Lung (tissue), 12 donors: Measurements from ENCODE around the gene VASN. TPM values are rescaled to one million over a fixed set of nuclear protein-coding genes. Genes with fewer than 3 reads are reported as not detected.

ENCODE experiments used
- ATAC-seq: fragments of 200-7000 bp; cut with Tn5 transposase; one replicate; pipeline ENCODE4 v1.9.1; 2020; ENCODE audit warnings: moderate number of reproducible peaks; ENCODE audit not compliant: insufficient read depth, low FRiP score
- DNase-seq, 3 donors: peaks; one replicate each; pipeline ENCODE4 v3.0.0-alpha.2; 2013 to 2017
- H3K27ac ChIP-seq, 2 donors: one replicate each; pipeline ENCODE4 v1.5.1; 2013; ENCODE audit warnings: mild to moderate bottlenecking in 2 of 2, moderate library complexity in 2 of 2, control low read depth in 1 of 2, inconsistent platforms in 1 of 2, low read depth in 1 of 2, low read length in 1 of 2
- H3K27me3 ChIP-seq, 3 donors: one replicate each; pipeline ENCODE4 v1.5.1; 2013; ENCODE audit warnings: low read length in 2 of 3; ENCODE audit not compliant: control insufficient read depth in 3 of 3, insufficient read depth in 3 of 3
- H3K36me3 ChIP-seq, 4 donors: one replicate each; pipeline ENCODE4 v1.5.1; 2013; ENCODE audit warnings: low read length in 4 of 4, mild to moderate bottlenecking in 1 of 4, moderate library complexity in 1 of 4; ENCODE audit not compliant: control insufficient read depth in 4 of 4, insufficient read depth in 4 of 4
- H3K4me1 ChIP-seq, 5 donors: one replicate each; pipeline ENCODE4 v1.5.1; 2013; ENCODE audit warnings: low read length in 5 of 5, mild to moderate bottlenecking in 2 of 5, moderate library complexity in 1 of 5; ENCODE audit not compliant: control insufficient read depth in 5 of 5, insufficient read depth in 5 of 5
- H3K4me3 ChIP-seq: one replicate; pipeline ENCODE4 v1.5.1; 2013; ENCODE audit warnings: mild to moderate bottlenecking, control low read depth, moderate library complexity
- H3K9ac ChIP-seq, 2 donors: one replicate each; pipeline ENCODE4 v1.5.1; 2013; ENCODE audit warnings: low read length in 2 of 2, control low read depth in 1 of 2; ENCODE audit not compliant: insufficient read depth in 1 of 2
- H3K9me3 ChIP-seq, 4 donors: one replicate each; pipeline ENCODE4 v1.5.1; 2013; ENCODE audit warnings: low read length in 3 of 4, mild to moderate bottlenecking in 1 of 4, moderate library complexity in 1 of 4; ENCODE audit not compliant: control insufficient read depth in 4 of 4, insufficient read depth in 3 of 4
- WGBS, 2 donors: extraction: QIAGEN DNeasy Blood & Tissue Kit; methylation state at CpG; one replicate each; pipeline ENCODE4 v1.1.7; 2013; 5-methylcytosine and 5-hydroxymethylcytosine counted together
- polyA plus RNA-seq, 2 donors: library from polyadenylated mRNA; stranded (reverse); fragments of 200-250 nt; gene quantifications; one replicate each; pipeline ENCODE4 v1.2.1, GENCODE V29; 2013
- total RNA-seq, 2 donors: library from RNA; depleted of rRNA in 1 of 2; stranded (reverse); fragments of >200 nt in 1 of 2; gene quantifications; one replicate each; pipeline ENCODE4 v1.2.1, GENCODE V29; 2014 to 2021
- TF ChIP-seq, protein P1 (sequence below): IDR thresholded peaks from 2 replicates; pipeline ENCODE4 v1.5.1; 2012; ENCODE audit warnings: mild to moderate bottlenecking; ENCODE audit errors: control extremely low read depth, extremely low read depth
- donor health status: control.
- donor health status: control.
- donor health status: Bipolar disorder and iron deficiency.
- donor health status: healthy.
- donor health status: DM: yes; HTN: yes; CAD: no.

VASN gene
- total and polyA plus RNA-seq, 4 donors: 18.8 to 42.9 (median 31.3) TPM

DNA sequence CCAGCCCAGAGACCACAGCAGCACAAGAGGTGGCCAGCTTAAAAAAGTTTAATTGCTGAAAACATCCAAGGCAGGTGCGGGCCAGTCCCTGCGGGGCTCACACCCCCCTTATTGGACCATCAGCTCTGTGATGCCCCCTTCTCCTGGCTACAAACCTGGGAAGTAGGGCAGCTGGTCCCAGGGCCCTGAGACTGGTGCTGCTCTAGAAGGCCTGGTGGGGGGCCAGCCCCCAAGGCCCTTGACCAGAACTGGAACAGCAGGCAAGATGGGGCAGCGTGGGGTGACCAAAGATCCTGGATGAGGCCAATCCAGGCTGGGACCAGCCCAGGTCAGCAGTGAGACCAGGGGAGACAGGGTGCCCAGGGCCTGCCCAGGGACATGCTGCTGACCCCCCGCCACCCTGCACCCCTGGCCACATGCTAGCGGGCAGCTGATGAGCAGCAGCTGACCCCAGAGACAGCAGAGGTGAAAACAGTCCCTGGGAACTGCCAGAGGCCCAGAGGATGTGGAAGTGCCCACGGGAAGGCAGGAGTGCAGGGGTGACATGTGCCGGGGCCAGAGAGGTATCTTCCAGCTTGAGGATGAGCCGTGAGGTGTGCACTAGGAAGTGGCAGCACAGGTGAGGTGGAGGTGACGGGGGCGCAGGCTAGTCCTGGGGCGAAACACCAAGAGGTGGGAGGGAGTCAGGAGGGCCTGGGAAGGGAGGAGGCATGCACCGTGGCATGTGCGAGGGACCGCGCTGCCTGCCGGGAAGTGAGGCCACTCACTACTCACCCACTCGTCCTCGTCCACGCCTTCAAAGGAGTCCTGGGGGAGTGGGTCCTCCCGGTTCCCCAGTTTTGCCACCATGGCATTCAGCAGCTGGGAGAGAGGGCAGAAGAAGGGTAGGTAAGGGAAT lies 16.9 kb upstream of the VASN start:
- WGBS, 2 donors: 94 to 95% methylated on average over 20 of the region's 20 CpGs

DNA sequence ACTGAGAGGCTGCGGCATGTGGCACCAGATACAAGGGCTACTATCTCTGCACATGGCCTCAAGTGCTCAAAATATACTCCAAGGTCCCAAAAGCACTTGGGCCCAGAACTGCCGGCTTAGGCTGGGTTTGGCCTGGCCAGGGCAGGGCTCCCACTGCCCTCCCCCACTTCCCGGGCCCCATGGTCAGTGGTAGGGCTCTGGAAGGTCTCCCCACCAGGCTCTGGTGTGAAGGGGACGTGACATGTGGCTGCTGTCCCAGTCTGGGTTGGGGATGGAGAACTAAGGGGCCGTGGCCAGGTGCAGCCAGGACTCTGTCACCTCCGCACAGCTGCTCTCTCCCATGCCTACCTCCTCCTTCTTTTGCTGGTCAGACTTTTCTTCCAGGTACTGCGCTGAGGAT lies 14.8 kb upstream of the VASN start:
- Histone ChIP-seq H3K36me3 (peaks cover 0 to 41% (median 1%) of the 10 kb centered on the region in 4 donors), H3K27ac (no peak overlapping the region), H3K4me1 (no peaks in the 10 kb centered on the region), H3K9ac (no peak overlapping the region), H3K9me3 (no peaks in the 10 kb centered on the region), H3K4me3 (no peak overlapping the region), H3K27me3 (no peaks in the 10 kb centered on the region)
- DNase-seq (no peak), ATAC-seq (no peak)
- WGBS, 2 donors: 92 to 96% methylated on average over 7 of the region's 7 CpGs
- TF ChIP-seq, protein P1, sequence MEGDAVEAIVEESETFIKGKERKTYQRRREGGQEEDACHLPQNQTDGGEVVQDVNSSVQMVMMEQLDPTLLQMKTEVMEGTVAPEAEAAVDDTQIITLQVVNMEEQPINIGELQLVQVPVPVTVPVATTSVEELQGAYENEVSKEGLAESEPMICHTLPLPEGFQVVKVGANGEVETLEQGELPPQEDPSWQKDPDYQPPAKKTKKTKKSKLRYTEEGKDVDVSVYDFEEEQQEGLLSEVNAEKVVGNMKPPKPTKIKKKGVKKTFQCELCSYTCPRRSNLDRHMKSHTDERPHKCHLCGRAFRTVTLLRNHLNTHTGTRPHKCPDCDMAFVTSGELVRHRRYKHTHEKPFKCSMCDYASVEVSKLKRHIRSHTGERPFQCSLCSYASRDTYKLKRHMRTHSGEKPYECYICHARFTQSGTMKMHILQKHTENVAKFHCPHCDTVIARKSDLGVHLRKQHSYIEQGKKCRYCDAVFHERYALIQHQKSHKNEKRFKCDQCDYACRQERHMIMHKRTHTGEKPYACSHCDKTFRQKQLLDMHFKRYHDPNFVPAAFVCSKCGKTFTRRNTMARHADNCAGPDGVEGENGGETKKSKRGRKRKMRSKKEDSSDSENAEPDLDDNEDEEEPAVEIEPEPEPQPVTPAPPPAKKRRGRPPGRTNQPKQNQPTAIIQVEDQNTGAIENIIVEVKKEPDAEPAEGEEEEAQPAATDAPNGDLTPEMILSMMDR: no peak

More for the DNA sequence above, 16.9 kb upstream of the VASN start:
- H3K4me3 ChIP-seq: no peak overlapping the region
- no peak overlapping the region for H3K27ac ChIP-seq
- DNase-seq (no peak), ATAC-seq (no peak)
- no peak overlapping the region for H3K9ac ChIP-seq
- H3K27me3 ChIP-seq: no peaks in the 10 kb centered on the region
- peaks cover 0 to 10% (median 0%) of the 10 kb centered on the region in 5 donors for H3K4me1 ChIP-seq
- peaks cover 0 to 22% (median 0%) of the 10 kb centered on the region in 4 donors for H3K36me3 ChIP-seq
- TF ChIP-seq, protein P1: no peak
- H3K9me3 ChIP-seq: no peaks in the 10 kb centered on the region

DNA sequence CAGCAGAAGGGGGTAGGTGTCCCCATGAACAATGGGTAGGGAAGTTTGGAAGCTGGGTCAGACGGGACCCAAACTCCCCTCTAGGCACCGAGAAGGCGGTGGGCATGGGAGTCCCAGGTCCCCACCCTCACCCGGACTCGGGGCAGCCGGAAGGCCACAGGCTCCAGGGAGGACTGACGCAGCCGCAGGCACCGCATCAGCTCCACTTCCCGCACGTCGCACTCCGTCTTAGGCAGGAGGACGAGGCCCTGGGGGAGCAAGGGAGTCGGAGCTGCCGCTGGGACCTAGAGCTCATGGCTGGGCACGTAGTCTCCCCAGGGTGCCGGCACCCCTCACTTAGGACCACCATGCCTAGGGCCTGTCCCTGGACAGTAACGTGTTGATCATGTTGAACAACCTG lies 13.4 kb upstream of the VASN start:
- no peaks in the 10 kb centered on the region for H3K4me1 ChIP-seq
- no peak overlapping the region for H3K4me3 ChIP-seq
- H3K27ac ChIP-seq: no peak overlapping the region
- TF ChIP-seq, protein P1: no peak
- H3K36me3 ChIP-seq: peaks cover 0 to 48% (median 1%) of the 10 kb centered on the region in 4 donors
- no peaks in the 10 kb centered on the region for H3K27me3 ChIP-seq
- ATAC-seq: no peak
- H3K9me3 ChIP-seq: no peaks in the 10 kb centered on the region
- no peak for DNase-seq
- no peak overlapping the region for H3K9ac ChIP-seq
- 95 to 98% methylated on average over 19 of the region's 19 CpGs for WGBS, 2 donors
